Endothelial cell of umbilical vein (primary cell): Measurements from ENCODE around the gene C17orf100.
"Not testable (repeated sequence)": the region's sequence is repeated elsewhere in the genome, so short reads cannot be mapped to it uniquely, and the experiment has no call there.

Experiments
- CTCF ChIP-seq, 2 donors: IDR thresholded peaks; 1 replicate in 1 of 2; 2 replicates in 1 of 2; pipeline ENCODE4 v1.5.1; 2011; ENCODE audit warnings: low read length in 2 of 2, mild to moderate bottlenecking in 2 of 2, moderate library complexity in 2 of 2, control low read depth in 1 of 2, inconsistent platforms in 1 of 2, low read depth in 1 of 2; ENCODE audit not compliant: insufficient read depth in 1 of 2; ENCODE audit errors: extremely low read depth in 1 of 2
- JUN ChIP-seq: IDR thresholded peaks from 2 replicates; pipeline ENCODE4 v1.6.1; 2011; ENCODE audit warnings: borderline replicate concordance, low read depth; ENCODE audit not compliant: insufficient read length, insufficient read depth
- MAX ChIP-seq: IDR thresholded peaks from 2 replicates; pipeline ENCODE4 v1.6.1; 2011; ENCODE audit not compliant: insufficient read depth, insufficient read length
- POLR2A ChIP-seq: IDR thresholded peaks from 2 replicates; pipeline ENCODE4 v1.6.1; 2012; ENCODE audit warnings: low read depth, mild to moderate bottlenecking, control low read depth, low read length

- not testable (repeated sequence) for TF ChIP-seq CTCF (IDR thresholded peaks at IDR 0.05; ENCODE audit: extremely low read depth in 1 of 2, insufficient read depth in 1 of 2, low read depth in 1 of 2, low read length in 2 of 2); MAX; JUN; POLR2A
Observed at GRCh38 chr17:6656797-6657632, 5.5 kb downstream of the C17orf100 start.
